Retinal pigment epithelial cell (primary cell): ENCODE measurements around the gene CABLES1.
"Not testable (repeated sequence)": the region's sequence is repeated elsewhere in the genome, so short reads cannot be mapped to it uniquely, and the experiment has no call there.

Source experiments
- DNase-seq: peaks from one replicate; pipeline ENCODE4 v3.0.0-alpha.2; 2010; ENCODE audit warnings: low read depth
- H3K4me3 ChIP-seq: 2 replicates; pipeline ENCODE4 v1.5.1; 2011; ENCODE audit warnings: mild to moderate bottlenecking, low read length, control low read depth, moderate library complexity
- CTCF ChIP-seq: conservative IDR thresholded peaks from 2 replicates; pipeline ENCODE4 v1.5.1; 2011; ENCODE audit warnings: low read depth, low read length, control low read depth, inconsistent platforms

Gene CABLES1

GRCh38 chr18:23277399-23277798 is 142.1 kb downstream of the CABLES1 start:
- no peak for DNase-seq

GRCh38 chr18:23279931-23280330 is 144.6 kb downstream of the CABLES1 start:
- DNase-seq: no peak

More at GRCh38 chr18:23277399-23277798, 142.1 kb downstream of the CABLES1 start:
- H3K4me3 ChIP-seq: no peak overlapping the region
- no peak for TF ChIP-seq CTCF

GRCh38 chr18:23280844-23281243 is 145.6 kb downstream of the CABLES1 start:
- H3K4me3 ChIP-seq: no peak overlapping the region
- no peak for DNase-seq
- no peak for TF ChIP-seq CTCF

More at GRCh38 chr18:23279931-23280330, 144.6 kb downstream of the CABLES1 start:
- TF ChIP-seq CTCF: no peak
- no peak overlapping the region for H3K4me3 ChIP-seq

- TF ChIP-seq CTCF: no peak
- H3K4me3 ChIP-seq: no peak overlapping the region
- DNase-seq: no peak
Observed at GRCh38 chr18:23281626-23282436, 146.5 kb downstream of the CABLES1 start.

- TF ChIP-seq CTCF: no peak
- no peak for DNase-seq
- no peak overlapping the region for H3K4me3 ChIP-seq
Observed at GRCh38 chr18:23282437-23282781, 147.1 kb downstream of the CABLES1 start.

- no peak for TF ChIP-seq CTCF
- H3K4me3 ChIP-seq: no peak overlapping the region
- no peak for DNase-seq
Observed at GRCh38 chr18:23283916-23284430, 148.7 kb downstream of the CABLES1 start.

- H3K4me3 ChIP-seq: no peak overlapping the region
- TF ChIP-seq CTCF: no peak
- no peak for DNase-seq
Observed at GRCh38 chr18:23284629-23285028, 149.3 kb downstream of the CABLES1 start.

GRCh38 chr18:23285581-23285980 is 150.3 kb downstream of the CABLES1 start:
- H3K4me3 ChIP-seq, DNase-seq: not testable (repeated sequence)
